SK-N-SH (cell line): ENCODE data around the gene CST9L. TPM values are rescaled to one million over a fixed set of nuclear protein-coding genes. Genes with fewer than 3 reads are reported as not detected.

Experiments
- CTCF ChIA-PET: fragments of 300-600, 350-600 bp; formaldehyde crosslinking; extraction: SDS; loops from one replicate; lab custom pipeline; 2021; lab: Yijun Ruan, JAX
- POLR2A ChIA-PET: fragments of 350-600 bp; sonication (Branson Sonifier 250); formaldehyde crosslinking; extraction: SDS; loops from one replicate; lab custom pipeline; 2020; ENCODE audit warnings: antibody characterized with exemption, inconsistent platforms; lab: Yijun Ruan, JAX
- DNase-seq: peaks from one replicate; pipeline ENCODE4 v3.0.0; 2012
- H2AFZ ChIP-seq: fragments of 200-600 bp; sonication (generic); 2 replicates; pipeline ENCODE4 v1.8.1; 2016; ENCODE audit warnings: antibody characterized with exemption, mild to moderate bottlenecking, low read depth
- H3F3A ChIP-seq: fragments of 200-600 bp; sonication (generic); replicated peaks from 2 replicates; pipeline ENCODE3; 2016; ENCODE audit warnings: antibody characterized with exemption, mild to moderate bottlenecking; ENCODE audit not compliant: insufficient read depth
- H3K27ac ChIP-seq, 2 experiments: fragments of 200-500 bp in 1 of 2; fragments of 200-600 bp in 1 of 2; sonication (Bioruptor generic) in 1 of 2; sonication (generic), shearing (Covaris generic) in 1 of 2; 2 replicates each; pipeline versions ENCODE4 v1.5.1 to v1.6.1; 2014 to 2016; ENCODE audit warnings: low read depth in 2 of 2, inconsistent platforms in 1 of 2, low read length in 1 of 2, mild to moderate bottlenecking in 1 of 2, mixed read lengths in 1 of 2
- H3K27me3 ChIP-seq: fragments of 200-600 bp; sonication (generic), shearing (Covaris generic); 2 replicates; pipeline ENCODE4 v1.6.1; 2016; ENCODE audit warnings: mixed run types; ENCODE audit not compliant: insufficient read depth
- H3K36me3 ChIP-seq, 2 experiments: fragments of 200-500 bp in 1 of 2; fragments of 200-600 bp in 1 of 2; sonication (Bioruptor generic) in 1 of 2; sonication (generic) in 1 of 2; replicated peaks in 1 of 2; 2 replicates each; pipeline versions ENCODE3 to v1.5.1; 2014 to 2016; ENCODE audit warnings: low read length in 1 of 2, mild to moderate bottlenecking in 1 of 2; ENCODE audit not compliant: insufficient read depth in 2 of 2, control insufficient read depth in 1 of 2
- H3K4me1 ChIP-seq, 2 experiments: fragments of 200-500 bp in 1 of 2; fragments of 200-600 bp in 1 of 2; sonication (Bioruptor generic) in 1 of 2; sonication (generic), shearing (Covaris generic) in 1 of 2; 2 replicates each; pipeline versions ENCODE4 v1.5.1 to v1.6.1; 2014 to 2016; ENCODE audit warnings: low read depth in 1 of 2, low read length in 1 of 2, mixed run types in 1 of 2; ENCODE audit not compliant: insufficient read depth in 2 of 2, control insufficient read depth in 1 of 2
- H3K4me2 ChIP-seq: fragments of 200-600 bp; sonication (generic), shearing (Covaris generic); 2 replicates; pipeline ENCODE4 v1.6.1; 2017; ENCODE audit warnings: mixed run types
- H3K4me3 ChIP-seq, 2 experiments: fragments of 200-500 bp in 1 of 2; fragments of 200-600 bp in 1 of 2; sonication (Bioruptor generic) in 1 of 2; sonication (generic), shearing (Covaris generic) in 1 of 2; 2 replicates each; pipeline versions ENCODE4 v1.5.1 to v1.8.1; 2014 to 2016; ENCODE audit warnings: low read depth in 2 of 2, inconsistent platforms in 1 of 2, low read length in 1 of 2, mild to moderate bottlenecking in 1 of 2, mixed read lengths in 1 of 2, moderate library complexity in 1 of 2
- H3K79me2 ChIP-seq: fragments of 200-600 bp; sonication (generic); 2 replicates; pipeline ENCODE4 v1.8.1; 2017; ENCODE audit warnings: mild to moderate bottlenecking; ENCODE audit not compliant: insufficient read depth
- H3K9ac ChIP-seq: fragments of 200-600 bp; sonication (generic); 2 replicates; pipeline ENCODE4 v1.6.1; 2017; ENCODE audit warnings: mixed run types
- H3K9me2 ChIP-seq: fragments of 200-600 bp; sonication (generic); 2 replicates; pipeline ENCODE4 v1.6.1; 2017; ENCODE audit warnings: mixed run types
- H3K9me3 ChIP-seq: fragments of 200-600 bp; sonication (generic); 2 replicates; pipeline ENCODE4 v1.6.1; 2017; ENCODE audit warnings: mixed run types, mild to moderate bottlenecking, moderate library complexity
- H4K20me1 ChIP-seq: fragments of 200-600 bp; sonication (generic); 2 replicates; pipeline ENCODE4 v1.6.1; 2017; ENCODE audit warnings: mild to moderate bottlenecking, mixed run types; ENCODE audit not compliant: insufficient read depth
- EP300 ChIP-seq, 2 experiments: IDR thresholded peaks; 2 replicates each; pipeline versions ENCODE4 v1.4.0 to v1.6.1; 2012; ENCODE audit warnings: borderline replicate concordance in 1 of 2, low read depth in 1 of 2, low read length in 1 of 2
- EZH2phosphoT487 ChIP-seq: fragments of 200-600 bp; sonication (generic); IDR thresholded peaks from 2 replicates; pipeline ENCODE4 v1.6.1; 2017; ENCODE audit warnings: low read depth, mixed run types, mild to moderate bottlenecking, antibody characterized with exemption, moderate library complexity, borderline replicate concordance
- FOSL2 ChIP-seq: IDR thresholded peaks from 2 replicates; pipeline ENCODE4 v1.4.0; 2012; ENCODE audit warnings: low read depth, mild to moderate bottlenecking, moderate library complexity, borderline replicate concordance
- GATA2 ChIP-seq: sonication (generic); formaldehyde crosslinking; IDR thresholded peaks from 2 replicates; pipeline ENCODE4 v1.5.0; 2020; ENCODE audit warnings: mild to moderate bottlenecking, missing genetic modification reagents
- JUND ChIP-seq: IDR thresholded peaks from 2 replicates; pipeline ENCODE4 v1.4.0; 2012
- NFIC ChIP-seq: IDR thresholded peaks from 2 replicates; pipeline ENCODE4 v1.4.0; 2012; ENCODE audit warnings: borderline replicate concordance
- NRF1 ChIP-seq: IDR thresholded peaks from 2 replicates; pipeline ENCODE4 v1.6.1; 2012; ENCODE audit warnings: low read depth, mild to moderate bottlenecking, low read length
- RAD21 ChIP-seq: IDR thresholded peaks from 2 replicates; pipeline ENCODE4 v1.6.1; 2012; ENCODE audit warnings: mild to moderate bottlenecking, low read length
- RXRA ChIP-seq: IDR thresholded peaks from 2 replicates; pipeline ENCODE4 v1.4.0; 2012; ENCODE audit warnings: low read depth, mild to moderate bottlenecking, borderline replicate concordance
- TAF1 ChIP-seq: IDR thresholded peaks from 2 replicates; pipeline ENCODE4 v1.6.1; 2012; ENCODE audit warnings: low read depth, mild to moderate bottlenecking, low read length, moderate library complexity, borderline replicate concordance
- TCF12 ChIP-seq: IDR thresholded peaks from 2 replicates; pipeline ENCODE4 v1.4.0; 2012
- TEAD4 ChIP-seq: IDR thresholded peaks from 2 replicates; pipeline ENCODE4 v1.4.0; 2012; ENCODE audit warnings: mild to moderate bottlenecking, borderline replicate concordance; ENCODE audit not compliant: insufficient read depth
- WGBS: methylation state at CpG from one replicate; pipeline ENCODE4 v1.1.6; 2017; ENCODE audit warnings: low lambda C conversion rate; 5-methylcytosine and 5-hydroxymethylcytosine counted together
- polyA plus RNA-seq, 3 experiments: library from polyadenylated mRNA; depleted of rRNA; stranded (reverse); fragments of >200 nt; gene quantifications; 2 replicates each; pipeline ENCODE4 v1.2.3, GENCODE V29; 2012
- TF ChIP-seq, protein P1 (sequence below): IDR thresholded peaks from 2 replicates; pipeline ENCODE4 v1.4.0; 2012; ENCODE audit warnings: low read depth, borderline replicate concordance
- TF ChIP-seq, protein P2 (sequence below): IDR thresholded peaks from 2 replicates; pipeline ENCODE4; 2012
- TF ChIP-seq, protein P3 (sequence below): fragments of 200-600 bp; sonication (generic); IDR thresholded peaks from 2 replicates; pipeline ENCODE4 v1.6.1; 2017; ENCODE audit warnings: antibody characterized with exemption, mild to moderate bottlenecking, moderate library complexity
- TF ChIP-seq, protein P4 (sequence below): IDR thresholded peaks from 2 replicates; pipeline ENCODE4 v1.4.0; 2012; ENCODE audit warnings: low read depth
- TF ChIP-seq, protein P5 (sequence below): IDR thresholded peaks from 2 replicates; pipeline ENCODE4 v1.4.0; 2012; ENCODE audit warnings: low read depth, borderline replicate concordance
- TF ChIP-seq, protein P6 (sequence below): IDR thresholded peaks from 2 replicates; pipeline ENCODE4 v1.6.1; 2012; ENCODE audit warnings: mild to moderate bottlenecking, low read depth, low read length, moderate library complexity
- TF ChIP-seq, protein P7 (sequence below): fragments of 150-350 bp; IDR thresholded peaks from 2 replicates; pipeline ENCODE4 v1.6.1; 2017; ENCODE audit warnings: antibody characterized with exemption, low read length, low read depth, borderline replicate concordance
- TF ChIP-seq, protein P8 (sequence below): fragments of 150-350 bp; IDR thresholded peaks from 2 replicates; pipeline ENCODE4 v1.6.1; 2016; ENCODE audit warnings: mild to moderate bottlenecking, low read depth, low read length

The CST9L gene
- polyA plus RNA-seq, 1 of the 3 experiments (the other 2 are of a cell fraction): not detected

DNA sequence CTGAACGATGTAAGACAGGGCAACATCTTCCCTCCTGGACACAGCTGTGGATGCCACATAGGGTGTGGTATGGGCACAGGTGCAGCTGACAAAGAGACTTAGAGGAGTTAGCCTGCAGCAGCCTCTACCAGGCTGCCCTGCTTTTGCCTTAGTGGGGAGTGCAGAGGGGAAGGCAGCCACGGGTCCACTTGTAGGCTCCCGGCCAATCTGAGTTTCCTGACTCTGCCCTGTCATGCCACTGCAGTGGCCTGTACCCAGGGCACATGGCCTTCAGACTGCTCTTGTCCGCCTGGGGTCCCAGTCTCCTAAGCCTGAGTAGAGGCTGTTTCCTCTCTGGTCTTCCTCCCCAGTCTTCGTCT is 17.1 kb upstream of the CST9L start:
- Histone ChIP-seq H3K4me1 (no peaks in the 10 kb centered on the region), H3K4me3 (no peak overlapping the region), H3K9me3 (no peaks in the 10 kb centered on the region), H3K36me3 (no peaks in the 10 kb centered on the region), H3F3A (no peaks in the 10 kb centered on the region), H3K27me3 (no peaks in the 10 kb centered on the region), H3K4me2 (no peak overlapping the region), H3K9ac (no peak overlapping the region), H3K27ac (no peak overlapping the region), H3K9me2 (no peaks in the 10 kb centered on the region), H3K79me2 (no peaks in the 10 kb centered on the region), H2AFZ (no peak overlapping the region), H4K20me1 (no peaks in the 10 kb centered on the region)
- WGBS: 4% methylated on average over 4 of the region's 5 CpGs
- no peak for DNase-seq
- TF ChIP-seq, protein P1, sequence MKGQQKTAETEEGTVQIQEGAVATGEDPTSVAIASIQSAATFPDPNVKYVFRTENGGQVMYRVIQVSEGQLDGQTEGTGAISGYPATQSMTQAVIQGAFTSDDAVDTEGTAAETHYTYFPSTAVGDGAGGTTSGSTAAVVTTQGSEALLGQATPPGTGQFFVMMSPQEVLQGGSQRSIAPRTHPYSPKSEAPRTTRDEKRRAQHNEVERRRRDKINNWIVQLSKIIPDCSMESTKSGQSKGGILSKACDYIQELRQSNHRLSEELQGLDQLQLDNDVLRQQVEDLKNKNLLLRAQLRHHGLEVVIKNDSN: no peak
- TF ChIP-seq NFIC: no peak
- TF ChIP-seq TAF1: no peak
- TF ChIP-seq, protein P2, sequence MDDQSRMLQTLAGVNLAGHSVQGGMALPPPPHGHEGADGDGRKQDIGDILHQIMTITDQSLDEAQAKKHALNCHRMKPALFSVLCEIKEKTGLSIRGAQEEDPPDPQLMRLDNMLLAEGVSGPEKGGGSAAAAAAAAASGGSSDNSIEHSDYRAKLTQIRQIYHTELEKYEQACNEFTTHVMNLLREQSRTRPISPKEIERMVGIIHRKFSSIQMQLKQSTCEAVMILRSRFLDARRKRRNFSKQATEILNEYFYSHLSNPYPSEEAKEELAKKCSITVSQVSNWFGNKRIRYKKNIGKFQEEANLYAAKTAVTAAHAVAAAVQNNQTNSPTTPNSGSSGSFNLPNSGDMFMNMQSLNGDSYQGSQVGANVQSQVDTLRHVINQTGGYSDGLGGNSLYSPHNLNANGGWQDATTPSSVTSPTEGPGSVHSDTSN: no peak
- TF ChIP-seq TEAD4: no peak
- no peak for TF ChIP-seq RXRA
- no peak for TF ChIP-seq NRF1
- TF ChIP-seq FOSL2: no peak
- TF ChIP-seq, protein P3, sequence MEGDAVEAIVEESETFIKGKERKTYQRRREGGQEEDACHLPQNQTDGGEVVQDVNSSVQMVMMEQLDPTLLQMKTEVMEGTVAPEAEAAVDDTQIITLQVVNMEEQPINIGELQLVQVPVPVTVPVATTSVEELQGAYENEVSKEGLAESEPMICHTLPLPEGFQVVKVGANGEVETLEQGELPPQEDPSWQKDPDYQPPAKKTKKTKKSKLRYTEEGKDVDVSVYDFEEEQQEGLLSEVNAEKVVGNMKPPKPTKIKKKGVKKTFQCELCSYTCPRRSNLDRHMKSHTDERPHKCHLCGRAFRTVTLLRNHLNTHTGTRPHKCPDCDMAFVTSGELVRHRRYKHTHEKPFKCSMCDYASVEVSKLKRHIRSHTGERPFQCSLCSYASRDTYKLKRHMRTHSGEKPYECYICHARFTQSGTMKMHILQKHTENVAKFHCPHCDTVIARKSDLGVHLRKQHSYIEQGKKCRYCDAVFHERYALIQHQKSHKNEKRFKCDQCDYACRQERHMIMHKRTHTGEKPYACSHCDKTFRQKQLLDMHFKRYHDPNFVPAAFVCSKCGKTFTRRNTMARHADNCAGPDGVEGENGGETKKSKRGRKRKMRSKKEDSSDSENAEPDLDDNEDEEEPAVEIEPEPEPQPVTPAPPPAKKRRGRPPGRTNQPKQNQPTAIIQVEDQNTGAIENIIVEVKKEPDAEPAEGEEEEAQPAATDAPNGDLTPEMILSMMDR: no peak
- TF ChIP-seq GATA2: no peak
- TF ChIP-seq TCF12: no peak
- TF ChIP-seq, protein P4, sequence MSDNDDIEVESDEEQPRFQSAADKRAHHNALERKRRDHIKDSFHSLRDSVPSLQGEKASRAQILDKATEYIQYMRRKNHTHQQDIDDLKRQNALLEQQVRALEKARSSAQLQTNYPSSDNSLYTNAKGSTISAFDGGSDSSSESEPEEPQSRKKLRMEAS: no peak
- TF ChIP-seq, protein P5, sequence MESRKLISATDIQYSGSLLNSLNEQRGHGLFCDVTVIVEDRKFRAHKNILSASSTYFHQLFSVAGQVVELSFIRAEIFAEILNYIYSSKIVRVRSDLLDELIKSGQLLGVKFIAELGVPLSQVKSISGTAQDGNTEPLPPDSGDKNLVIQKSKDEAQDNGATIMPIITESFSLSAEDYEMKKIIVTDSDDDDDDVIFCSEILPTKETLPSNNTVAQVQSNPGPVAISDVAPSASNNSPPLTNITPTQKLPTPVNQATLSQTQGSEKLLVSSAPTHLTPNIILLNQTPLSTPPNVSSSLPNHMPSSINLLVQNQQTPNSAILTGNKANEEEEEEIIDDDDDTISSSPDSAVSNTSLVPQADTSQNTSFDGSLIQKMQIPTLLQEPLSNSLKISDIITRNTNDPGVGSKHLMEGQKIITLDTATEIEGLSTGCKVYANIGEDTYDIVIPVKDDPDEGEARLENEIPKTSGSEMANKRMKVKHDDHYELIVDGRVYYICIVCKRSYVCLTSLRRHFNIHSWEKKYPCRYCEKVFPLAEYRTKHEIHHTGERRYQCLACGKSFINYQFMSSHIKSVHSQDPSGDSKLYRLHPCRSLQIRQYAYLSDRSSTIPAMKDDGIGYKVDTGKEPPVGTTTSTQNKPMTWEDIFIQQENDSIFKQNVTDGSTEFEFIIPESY: no peak
- TF ChIP-seq RAD21: no peak
- no peak for TF ChIP-seq EZH2phosphoT487
- no peak for TF ChIP-seq EP300 (IDR thresholded peaks at IDR 0.05; ENCODE audit: borderline replicate concordance in 1 of 2, low read depth in 1 of 2, low read length in 1 of 2)
- TF ChIP-seq, protein P6, sequence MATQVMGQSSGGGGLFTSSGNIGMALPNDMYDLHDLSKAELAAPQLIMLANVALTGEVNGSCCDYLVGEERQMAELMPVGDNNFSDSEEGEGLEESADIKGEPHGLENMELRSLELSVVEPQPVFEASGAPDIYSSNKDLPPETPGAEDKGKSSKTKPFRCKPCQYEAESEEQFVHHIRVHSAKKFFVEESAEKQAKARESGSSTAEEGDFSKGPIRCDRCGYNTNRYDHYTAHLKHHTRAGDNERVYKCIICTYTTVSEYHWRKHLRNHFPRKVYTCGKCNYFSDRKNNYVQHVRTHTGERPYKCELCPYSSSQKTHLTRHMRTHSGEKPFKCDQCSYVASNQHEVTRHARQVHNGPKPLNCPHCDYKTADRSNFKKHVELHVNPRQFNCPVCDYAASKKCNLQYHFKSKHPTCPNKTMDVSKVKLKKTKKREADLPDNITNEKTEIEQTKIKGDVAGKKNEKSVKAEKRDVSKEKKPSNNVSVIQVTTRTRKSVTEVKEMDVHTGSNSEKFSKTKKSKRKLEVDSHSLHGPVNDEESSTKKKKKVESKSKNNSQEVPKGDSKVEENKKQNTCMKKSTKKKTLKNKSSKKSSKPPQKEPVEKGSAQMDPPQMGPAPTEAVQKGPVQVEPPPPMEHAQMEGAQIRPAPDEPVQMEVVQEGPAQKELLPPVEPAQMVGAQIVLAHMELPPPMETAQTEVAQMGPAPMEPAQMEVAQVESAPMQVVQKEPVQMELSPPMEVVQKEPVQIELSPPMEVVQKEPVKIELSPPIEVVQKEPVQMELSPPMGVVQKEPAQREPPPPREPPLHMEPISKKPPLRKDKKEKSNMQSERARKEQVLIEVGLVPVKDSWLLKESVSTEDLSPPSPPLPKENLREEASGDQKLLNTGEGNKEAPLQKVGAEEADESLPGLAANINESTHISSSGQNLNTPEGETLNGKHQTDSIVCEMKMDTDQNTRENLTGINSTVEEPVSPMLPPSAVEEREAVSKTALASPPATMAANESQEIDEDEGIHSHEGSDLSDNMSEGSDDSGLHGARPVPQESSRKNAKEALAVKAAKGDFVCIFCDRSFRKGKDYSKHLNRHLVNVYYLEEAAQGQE: no peak
- TF ChIP-seq, protein P7, sequence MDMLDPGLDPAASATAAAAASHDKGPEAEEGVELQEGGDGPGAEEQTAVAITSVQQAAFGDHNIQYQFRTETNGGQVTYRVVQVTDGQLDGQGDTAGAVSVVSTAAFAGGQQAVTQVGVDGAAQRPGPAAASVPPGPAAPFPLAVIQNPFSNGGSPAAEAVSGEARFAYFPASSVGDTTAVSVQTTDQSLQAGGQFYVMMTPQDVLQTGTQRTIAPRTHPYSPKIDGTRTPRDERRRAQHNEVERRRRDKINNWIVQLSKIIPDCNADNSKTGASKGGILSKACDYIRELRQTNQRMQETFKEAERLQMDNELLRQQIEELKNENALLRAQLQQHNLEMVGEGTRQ: no peak
- TF ChIP-seq JUND: no peak
- TF ChIP-seq, protein P8, sequence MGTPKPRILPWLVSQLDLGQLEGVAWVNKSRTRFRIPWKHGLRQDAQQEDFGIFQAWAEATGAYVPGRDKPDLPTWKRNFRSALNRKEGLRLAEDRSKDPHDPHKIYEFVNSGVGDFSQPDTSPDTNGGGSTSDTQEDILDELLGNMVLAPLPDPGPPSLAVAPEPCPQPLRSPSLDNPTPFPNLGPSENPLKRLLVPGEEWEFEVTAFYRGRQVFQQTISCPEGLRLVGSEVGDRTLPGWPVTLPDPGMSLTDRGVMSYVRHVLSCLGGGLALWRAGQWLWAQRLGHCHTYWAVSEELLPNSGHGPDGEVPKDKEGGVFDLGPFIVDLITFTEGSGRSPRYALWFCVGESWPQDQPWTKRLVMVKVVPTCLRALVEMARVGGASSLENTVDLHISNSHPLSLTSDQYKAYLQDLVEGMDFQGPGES: no peak
- POLR2A ChIA-PET: no interaction called here
- CTCF ChIA-PET: interaction anchor here (0.9 to 1.2 kb wide), 2 partner anchors 13 kb away, joined by 3 read pairs; no protein-coding TSS in a partner anchor
